H1 (cell line): ENCODE data around the gene RASL10A. TPM values are rescaled to one million over a fixed set of nuclear protein-coding genes. Genes with fewer than 3 reads are reported as not detected.
A peak's percentile ranks its signal among the peaks of the same experiment; 100 is the strongest.

Experiments
- CTCF ChIA-PET: fragments of 300-600 bp; sonication (Branson Sonifier 250); formaldehyde crosslinking; loops from one replicate; lab custom pipeline; 2021; ENCODE audit not compliant: partially characterized antibody; lab: Charles Lee
- POLR2A ChIA-PET: fragments of 300-600 bp; sonication (Branson Sonifier 250); formaldehyde crosslinking; loops from one replicate; lab custom pipeline; 2021; ENCODE audit warnings: inconsistent platforms; ENCODE audit not compliant: partially characterized antibody; lab: Charles Lee
- DNase-seq, 2 experiments: peaks; one replicate each; pipeline versions ENCODE4 v3.0.0 to v3.0.0-alpha.2; 2010 to 2022; ENCODE audit warnings: low spot score in 2 of 2, low read depth in 1 of 2, mixed read lengths in 1 of 2
- FAIRE-seq: peaks from 2 replicates; lab custom pipeline; 2011; peaks lifted over from hg19 to GRCh38; lab: Jason Lieb, UNC
- H2AFZ ChIP-seq: 2 replicates; pipeline ENCODE4 v1.8.1; 2012; ENCODE audit warnings: low read length, inconsistent platforms
- H2AK5ac ChIP-seq: 2 replicates; pipeline ENCODE4 v1.6.1; 2013; ENCODE audit warnings: low read depth, low read length
- H2BK120ac ChIP-seq: replicated peaks from 2 replicates; pipeline ENCODE3; 2013; ENCODE audit warnings: low read depth, low read length, inconsistent platforms
- H2BK12ac ChIP-seq: 2 replicates; pipeline ENCODE4 v1.6.1; 2013; ENCODE audit warnings: low read depth, low read length
- H2BK15ac ChIP-seq: 2 replicates; pipeline ENCODE4 v1.6.1; 2013; ENCODE audit warnings: low read length
- H2BK20ac ChIP-seq: 2 replicates; pipeline ENCODE4 v1.6.1; 2013; ENCODE audit warnings: low read length
- H2BK5ac ChIP-seq: 2 replicates; pipeline ENCODE4 v1.6.1; 2013; ENCODE audit warnings: low read depth, low read length
- H3K14ac ChIP-seq: 2 replicates; pipeline ENCODE4 v1.6.1; 2013; ENCODE audit warnings: inconsistent platforms; ENCODE audit not compliant: insufficient read length
- H3K18ac ChIP-seq: 2 replicates; pipeline ENCODE4 v1.6.1; 2013; ENCODE audit warnings: low read length; ENCODE audit errors: extremely low read depth
- H3K23ac ChIP-seq: 2 replicates; pipeline ENCODE4 v1.6.1; 2013; ENCODE audit warnings: inconsistent platforms; ENCODE audit not compliant: insufficient read length
- H3K23me2 ChIP-seq: 2 replicates; pipeline ENCODE4 v1.6.1; 2013; ENCODE audit warnings: low read depth, low read length
- H3K27ac ChIP-seq: 2 replicates; pipeline ENCODE4 v1.6.1; 2011; ENCODE audit warnings: low read depth, low read length, inconsistent platforms
- H3K27me3 ChIP-seq, 4 experiments: replicated peaks in 1 of 4; 1 replicate in 1 of 4; 2 replicates in 3 of 4; pipeline versions ENCODE4 v1.6.1 to v1.8.1; 2011 to 2013; ENCODE audit warnings: low read length in 3 of 4, mild to moderate bottlenecking in 3 of 4, inconsistent platforms in 2 of 4, mixed read lengths in 2 of 4, moderate library complexity in 1 of 4; ENCODE audit not compliant: control insufficient read depth in 3 of 4, insufficient read depth in 3 of 4; ENCODE audit errors: extremely low read depth in 1 of 4
- H3K36me3 ChIP-seq, 4 experiments: 2 replicates each; pipeline versions ENCODE4 v1.6.1 to v1.8.1; 2011 to 2013; ENCODE audit warnings: mild to moderate bottlenecking in 4 of 4, low read length in 3 of 4, moderate library complexity in 2 of 4, control low read depth in 1 of 4, inconsistent platforms in 1 of 4; ENCODE audit not compliant: insufficient read depth in 4 of 4, control insufficient read depth in 2 of 4
- H3K4ac ChIP-seq: replicated peaks from 2 replicates; pipeline ENCODE3; 2013; ENCODE audit warnings: low read length, low read depth, mixed read lengths, inconsistent platforms; ENCODE audit not compliant: insufficient read length
- H3K4me1 ChIP-seq, 4 experiments: replicated peaks in 1 of 4; 1 replicate in 1 of 4; 2 replicates in 3 of 4; pipeline versions ENCODE4 v1.6.1 to v1.8.1; 2011 to 2013; ENCODE audit warnings: low read length in 3 of 4, inconsistent platforms in 2 of 4, mixed read lengths in 1 of 4; ENCODE audit not compliant: insufficient read depth in 4 of 4, control insufficient read depth in 3 of 4
- H3K4me2 ChIP-seq, 2 experiments: 2 replicates each; pipeline versions ENCODE4 v1.6.1 to v1.8.1; 2011 to 2013; ENCODE audit warnings: low read depth in 2 of 2, low read length in 2 of 2, control low read depth in 1 of 2, inconsistent platforms in 1 of 2, mild to moderate bottlenecking in 1 of 2; ENCODE audit not compliant: insufficient read depth in 1 of 2
- H3K4me3 ChIP-seq, 4 experiments: fragments of 200-600, 300-600 bp in 1 of 4; sonication (generic), shearing (Covaris generic), sonication (Bioruptor Twin) in 1 of 4; 2 replicates each; pipeline versions ENCODE4 v1.5.1 to v1.8.1; 2011 to 2016; ENCODE audit warnings: low read length in 4 of 4, low read depth in 3 of 4, control low read depth in 2 of 4, inconsistent platforms in 2 of 4, mild to moderate bottlenecking in 2 of 4, mixed read lengths in 1 of 4, moderate library complexity in 1 of 4; ENCODE audit not compliant: insufficient read depth in 2 of 4; ENCODE audit errors: extremely low read depth in 1 of 4
- H3K56ac ChIP-seq: replicated peaks from 2 replicates; pipeline ENCODE3; 2013; ENCODE audit warnings: low read depth, mild to moderate bottlenecking, mixed read lengths, low read length, inconsistent platforms; ENCODE audit not compliant: insufficient read length
- H3K79me1 ChIP-seq: 2 replicates; pipeline ENCODE4 v1.6.1; 2013; ENCODE audit warnings: low read depth, low read length, control low read depth
- H3K79me2 ChIP-seq, 2 experiments: 2 replicates each; pipeline versions ENCODE4 v1.6.1 to v1.8.1; 2012 to 2013; ENCODE audit warnings: low read length in 2 of 2, mild to moderate bottlenecking in 2 of 2, inconsistent platforms in 1 of 2; ENCODE audit not compliant: insufficient read depth in 2 of 2, control insufficient read depth in 1 of 2
- H3K9ac ChIP-seq, 4 experiments: replicated peaks in 1 of 4; 1 replicate in 1 of 4; 2 replicates in 3 of 4; pipeline versions ENCODE4 v1.6.1 to v1.8.1; 2011 to 2013; ENCODE audit warnings: low read depth in 3 of 4, low read length in 3 of 4, control low read depth in 2 of 4, mild to moderate bottlenecking in 2 of 4, moderate library complexity in 2 of 4, inconsistent platforms in 1 of 4; ENCODE audit errors: extremely low read depth in 1 of 4
- H3K9me3 ChIP-seq, 2 experiments: 2 replicates each; pipeline versions ENCODE4 v1.6.1 to v1.8.1; 2012 to 2013; ENCODE audit warnings: mild to moderate bottlenecking in 2 of 2, moderate library complexity in 2 of 2, control low read depth in 1 of 2, inconsistent platforms in 1 of 2, low read depth in 1 of 2, low read length in 1 of 2, mixed read lengths in 1 of 2; ENCODE audit not compliant: insufficient read depth in 2 of 2
- H4K20me1 ChIP-seq, 2 experiments: replicated peaks in 1 of 2; 2 replicates each; pipeline versions ENCODE3 to v1.8.1; 2011 to 2013; ENCODE audit warnings: inconsistent platforms in 2 of 2, low read length in 2 of 2, mild to moderate bottlenecking in 1 of 2; ENCODE audit not compliant: insufficient read depth in 2 of 2, control insufficient read depth in 1 of 2
- H4K5ac ChIP-seq: 2 replicates; pipeline ENCODE4 v1.6.1; 2013; ENCODE audit warnings: low read length, low read depth, mixed read lengths, inconsistent platforms; ENCODE audit not compliant: insufficient read length
- H4K8ac ChIP-seq: 2 replicates; pipeline ENCODE4 v1.8.0; 2013; ENCODE audit warnings: mild to moderate bottlenecking, moderate library complexity, low read length, inconsistent platforms; ENCODE audit not compliant: insufficient read depth; ENCODE audit errors: extremely low read depth
- H4K91ac ChIP-seq: replicated peaks from 2 replicates; pipeline ENCODE3; 2013; ENCODE audit warnings: low read length, mixed read lengths, inconsistent platforms; ENCODE audit not compliant: insufficient read length
- CBX8 ChIP-seq: fragments of 300-800, 300-1000 bp; sonication (generic); IDR thresholded peaks from 2 replicates; pipeline ENCODE4 v1.7.1; 2016; ENCODE audit warnings: low read depth, low read length, borderline replicate concordance
- KDM4A ChIP-seq: IDR thresholded peaks from one replicate; pipeline ENCODE4 v1.7.1; 2012; ENCODE audit warnings: low read depth, mild to moderate bottlenecking, moderate library complexity, low read length, inconsistent platforms; ENCODE audit not compliant: severe bottlenecking
- MAX ChIP-seq: IDR thresholded peaks from 2 replicates; pipeline ENCODE4 v1.6.1; 2012; ENCODE audit warnings: inconsistent platforms
- NANOG ChIP-seq: IDR thresholded peaks from 2 replicates; pipeline ENCODE4 v1.6.1; 2011; ENCODE audit warnings: low read length, low read depth, mild to moderate bottlenecking, inconsistent platforms; ENCODE audit not compliant: insufficient read depth, poor library complexity, severe bottlenecking
- PHF8 ChIP-seq: fragments of 200-600 bp; sonication (generic); conservative IDR thresholded peaks from 2 replicates; pipeline ENCODE4 v1.7.1; 2012; ENCODE audit warnings: low read depth, mild to moderate bottlenecking, inconsistent platforms, low read length, moderate library complexity
- SIRT6 ChIP-seq: IDR thresholded peaks from one replicate; pipeline ENCODE4 v1.7.1; 2012; ENCODE audit warnings: low read length, inconsistent platforms
- SP4 ChIP-seq: IDR thresholded peaks from 2 replicates; pipeline ENCODE4 v1.6.1; 2012; ENCODE audit warnings: low read length, inconsistent platforms
- SRF ChIP-seq: IDR thresholded peaks from 2 replicates; pipeline ENCODE4 v1.6.1; 2011; ENCODE audit warnings: mild to moderate bottlenecking, low read depth, low read length, moderate library complexity
- ZNF274 ChIP-seq: IDR thresholded peaks from 2 replicates; pipeline ENCODE4 v1.7.0; 2012; ENCODE audit warnings: low read length, borderline replicate concordance; ENCODE audit errors: extremely low read depth
- WGBS, 2 experiments: shearing (Covaris generic) in 1 of 2; methylation state at CpG; one replicate each; pipeline versions ENCODE4 v1.1.6 to v1.1.7; 2013 to 2015; ENCODE audit warnings: low lambda C conversion rate in 2 of 2, mixed read lengths in 2 of 2, inconsistent platforms in 1 of 2, low coverage in 1 of 2, missing lambda C conversion rate in 1 of 2; ENCODE audit not compliant: insufficient replicate concordance in 2 of 2, insufficient coverage in 1 of 2, insufficient read length in 1 of 2; ENCODE audit errors: extremely low coverage in 1 of 2, missing lambda C conversion rate in 1 of 2; 5-methylcytosine and 5-hydroxymethylcytosine counted together
- polyA plus RNA-seq, 7 experiments: library from polyadenylated mRNA; depleted of rRNA in 3 of 7; stranded (reverse) in 5 of 7; unstranded in 2 of 7; fragments of >200 nt in 5 of 7; fragments of 200-250 nt in 2 of 7; gene quantifications; 1 replicate in 5 of 7; 2 replicates in 1 of 7; 4 replicates in 1 of 7; pipeline versions ENCODE4 v1.2.1 to v1.2.3, GENCODE V29; 2011 to 2013; ENCODE audit warnings: missing spikeins in 2 of 7, mixed read lengths in 2 of 7
- total RNA-seq: library from RNA; stranded (reverse); fragmentation: NEBNext Ultra II Directional; extraction: Animal tissue kit (Norgen Biotek cat#: 25700); gene quantifications from 2 replicates; pipeline ENCODE4 v1.2.1, GENCODE V29; 2021
- TF ChIP-seq, protein P1 (sequence below): IDR thresholded peaks from 2 replicates; pipeline ENCODE4 v1.6.1; 2012; ENCODE audit warnings: low read length, inconsistent platforms

RASL10A gene
- total and polyA plus RNA-seq, 2 of the 8 experiments (the other 6 are each of a cell fraction or from before 2014, with no cell fraction given): 1.1 to 1.5 TPM

GRCh38 chr22:29270475-29271271 lies 44.8 kb downstream of the RASL10A start:
- DNase-seq: no peak
- no peak overlapping the region for H4K8ac ChIP-seq
- 75% methylated on average over 9 of the region's 9 CpGs; no CpG with 5 or more reads in 1 of the 2 experiments for WGBS, 2 experiments
- ChIA-PET POLR2A (interaction anchor here (1.1 to 21.4 kb wide), 8 partner anchors 13 to 188 kb away, joined by 3 to 436 read pairs (median 7); partner anchors contain the start of gene GAS2L1), CTCF (interaction anchor here (1.0 kb wide), 2 partner anchors 16 to 17 kb away, joined by 3 to 4 read pairs; no protein-coding TSS in a partner anchor)
- peaks cover 6 to 19% (median 11%) of the 10 kb centered on the region in 4 experiments; a peak in 6 of 7 replicates for H3K4me1 ChIP-seq
- peaks cover 18% of the 10 kb centered on the region for H3K23me2 ChIP-seq
- H3K79me1 ChIP-seq: peaks cover 11% of the 10 kb centered on the region
- peak overlapping the region in 1 of 4 experiments; percentile 30; a peak in 1 of 7 replicates for H3K9ac ChIP-seq
- H3K4me3 ChIP-seq: peak overlapping the region; percentile 20 to 96 (median 87); a peak in 6 of 8 replicates
- peaks cover 47 to 93% of the 10 kb centered on the region in 2 experiments for H3K79me2 ChIP-seq
- H2AK5ac ChIP-seq: no peak overlapping the region
- H2BK120ac ChIP-seq: no peak overlapping the region
- no peak overlapping the region for H3K27ac ChIP-seq
- no peak overlapping the region for H2BK15ac ChIP-seq
- H2BK12ac ChIP-seq: no peak overlapping the region
- no peak overlapping the region for H4K5ac ChIP-seq
- TF ChIP-seq SIRT6 (no peak), PHF8 (no peak), SRF (no peak), MAX (no peak), NANOG (no peak), CBX8 (no peak), SP4 (no peak), ZNF274 (no peak), KDM4A (no peak)
- TF ChIP-seq, protein P1, sequence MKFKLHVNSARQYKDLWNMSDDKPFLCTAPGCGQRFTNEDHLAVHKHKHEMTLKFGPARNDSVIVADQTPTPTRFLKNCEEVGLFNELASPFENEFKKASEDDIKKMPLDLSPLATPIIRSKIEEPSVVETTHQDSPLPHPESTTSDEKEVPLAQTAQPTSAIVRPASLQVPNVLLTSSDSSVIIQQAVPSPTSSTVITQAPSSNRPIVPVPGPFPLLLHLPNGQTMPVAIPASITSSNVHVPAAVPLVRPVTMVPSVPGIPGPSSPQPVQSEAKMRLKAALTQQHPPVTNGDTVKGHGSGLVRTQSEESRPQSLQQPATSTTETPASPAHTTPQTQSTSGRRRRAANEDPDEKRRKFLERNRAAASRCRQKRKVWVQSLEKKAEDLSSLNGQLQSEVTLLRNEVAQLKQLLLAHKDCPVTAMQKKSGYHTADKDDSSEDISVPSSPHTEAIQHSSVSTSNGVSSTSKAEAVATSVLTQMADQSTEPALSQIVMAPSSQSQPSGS: no peak
- no peak overlapping the region for H3K18ac ChIP-seq
- no peak for FAIRE-seq
- no peak overlapping the region for H3K23ac ChIP-seq
- H3K14ac ChIP-seq: no peak overlapping the region
- H2BK5ac ChIP-seq: no peak overlapping the region
- H3K4me2 ChIP-seq: peak overlapping the region; percentile 73 to 80
- no peaks in the 10 kb centered on the region for H3K9me3 ChIP-seq
- H3K4ac ChIP-seq: no peak overlapping the region
- peaks cover 36 to 44% of the 10 kb centered on the region in 2 experiments for H4K20me1 ChIP-seq
- H3K27me3 ChIP-seq: no peaks in the 10 kb centered on the region
- no peak overlapping the region for H2BK20ac ChIP-seq
- no peak overlapping the region for H2AFZ ChIP-seq
- no peak overlapping the region for H4K91ac ChIP-seq
- peaks cover 27 to 70% (median 42%) of the 10 kb centered on the region in 4 experiments for H3K36me3 ChIP-seq
- H3K56ac ChIP-seq: no peak overlapping the region
